ENCODE results near the gene F2RL3. TPM values are rescaled to one million over a fixed set of nuclear protein-coding genes. Genes with fewer than 3 reads are reported as not detected.

The F2RL3 gene
- total RNA-seq, 4 donors from 2014 or later, result 2.2 to 9.4 (median 6.3) TPM

- peaks cover 0 to 99% of the 10 kb centered on the region in 2 donors for H3K36me3 ChIP-seq
- no peak overlapping the region for H3K4me3 ChIP-seq
- H3K4me1 ChIP-seq, result no peaks in the 10 kb centered on the region
- no peak for DNase-seq
- no peak overlapping the region for H3K27ac ChIP-seq
- in situ Hi-C loops (cut with MboI; ENCODE audit: low sequenced_read_pairs in 4 of 4) (no loop called here), intact Hi-C loops (cut with DNase I; ENCODE audit: low total_unique reads) (no loop called here)
- H3K27me3 ChIP-seq, result no peaks in the 10 kb centered on the region
- H3K9me3 ChIP-seq, result no peaks in the 10 kb centered on the region
- no peak for ATAC-seq
- TF ChIP-seq POLR2A (IDR thresholded peaks at IDR 0.05) (no peak), CTCF (IDR thresholded peaks at IDR 0.05 in 4 of 5, conservative IDR thresholded peaks at IDR 0.05 in 1 of 5) (no peak)
Observed at GRCh38 chr19:16867211-16867610, 21.6 kb upstream of the F2RL3 start.

GRCh38 chr19:16868423-16869130 lies 20.2 kb upstream of the F2RL3 start:
- Histone ChIP-seq H3K27ac (no peak overlapping the region), H3K9me3 (no peaks in the 10 kb centered on the region), H3K4me1 (no peaks in the 10 kb centered on the region), H3K4me3 (no peak overlapping the region), H3K36me3 (peaks cover 0 to 99% of the 10 kb centered on the region in 2 donors), H3K27me3 (no peaks in the 10 kb centered on the region)
- in situ Hi-C loops (cut with MboI; ENCODE audit: low sequenced_read_pairs in 4 of 4), result no loop called here
- TF ChIP-seq POLR2A (IDR thresholded peaks at IDR 0.05), result no peak
- TF ChIP-seq CTCF (IDR thresholded peaks at IDR 0.05 in 4 of 5, conservative IDR thresholded peaks at IDR 0.05 in 1 of 5), result no peak
- DNase-seq, result no peak
- intact Hi-C loops (cut with DNase I; ENCODE audit: low total_unique reads), result no loop called here
- ATAC-seq, result no peak

GRCh38 chr19:16869331-16869972 lies 19.3 kb upstream of the F2RL3 start:
- peak overlapping the region in 1 of 4 donors; percentile 1 for H3K27ac ChIP-seq

GRCh38 chr19:16871871-16872270 lies 16.9 kb upstream of the F2RL3 start:
- intact Hi-C loops (cut with DNase I; ENCODE audit: low total_unique reads) (no loop called here), in situ Hi-C loops (cut with MboI; ENCODE audit: low sequenced_read_pairs in 4 of 4) (no loop called here)
- TF ChIP-seq CTCF (IDR thresholded peaks at IDR 0.05 in 4 of 5, conservative IDR thresholded peaks at IDR 0.05 in 1 of 5) (no peak), POLR2A (IDR thresholded peaks at IDR 0.05) (peak in 1 of 2 donors; percentile 11)
- Histone ChIP-seq H3K9me3 (no peaks in the 10 kb centered on the region), H3K27me3 (no peaks in the 10 kb centered on the region), H3K4me3 (no peak overlapping the region), H3K4me1 (no peaks in the 10 kb centered on the region), H3K27ac (peak overlapping the region; percentile 37 to 76 (median 66)), H3K36me3 (peaks cover 0 to 78% of the 10 kb centered on the region in 2 donors)
- ATAC-seq (peak; percentile 42 to 77), DNase-seq (no peak)

More at GRCh38 chr19:16869331-16869972, 19.3 kb upstream of the F2RL3 start:
- Histone ChIP-seq H3K4me3 (no peak overlapping the region), H3K4me1 (no peaks in the 10 kb centered on the region), H3K9me3 (no peaks in the 10 kb centered on the region), H3K36me3 (peaks cover 0 to 92% of the 10 kb centered on the region in 2 donors), H3K27me3 (no peaks in the 10 kb centered on the region)
- DNase-seq (no peak), ATAC-seq (no peak)
- in situ Hi-C loops (cut with MboI; ENCODE audit: low sequenced_read_pairs in 4 of 4), result no loop called here
- no peak for TF ChIP-seq CTCF (IDR thresholded peaks at IDR 0.05 in 4 of 5, conservative IDR thresholded peaks at IDR 0.05 in 1 of 5)
- no peak for TF ChIP-seq POLR2A (IDR thresholded peaks at IDR 0.05)
- intact Hi-C loops (cut with DNase I; ENCODE audit: low total_unique reads), result no loop called here
